Stimulated activated CD4-positive, alpha-beta T cell treated with anti-CD3 and anti-CD28 coated beads, Interleukin-15, amount 100 ng/mL, for 24 hours (primary cell): ENCODE results near the gene NDUFB4.

Experiments
- DNase-seq: peaks from one replicate; pipeline ENCODE4 v3.0.0-alpha.2; 2020

The NDUFB4 gene

DNA sequence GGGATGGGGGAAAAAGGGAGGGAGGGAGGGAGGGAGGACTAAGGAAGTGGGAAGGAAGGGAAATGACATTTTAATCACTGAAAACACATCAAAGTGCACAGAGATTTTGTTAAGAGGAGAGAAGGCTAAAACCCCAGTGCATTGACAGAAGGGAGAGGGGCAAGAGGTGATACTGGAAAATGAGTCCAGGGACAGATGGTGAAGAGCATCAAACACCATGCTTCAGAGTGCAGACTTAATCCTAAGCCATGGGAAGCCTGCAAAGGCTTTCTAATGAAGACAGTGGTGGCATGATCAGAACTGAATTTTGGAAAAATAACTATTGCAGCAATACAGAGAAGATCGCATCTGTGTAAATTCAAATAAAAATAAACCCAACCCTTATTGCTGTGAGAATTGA, 44.1 kb downstream of the NDUFB4 start:
- no peak for DNase-seq

DNA sequence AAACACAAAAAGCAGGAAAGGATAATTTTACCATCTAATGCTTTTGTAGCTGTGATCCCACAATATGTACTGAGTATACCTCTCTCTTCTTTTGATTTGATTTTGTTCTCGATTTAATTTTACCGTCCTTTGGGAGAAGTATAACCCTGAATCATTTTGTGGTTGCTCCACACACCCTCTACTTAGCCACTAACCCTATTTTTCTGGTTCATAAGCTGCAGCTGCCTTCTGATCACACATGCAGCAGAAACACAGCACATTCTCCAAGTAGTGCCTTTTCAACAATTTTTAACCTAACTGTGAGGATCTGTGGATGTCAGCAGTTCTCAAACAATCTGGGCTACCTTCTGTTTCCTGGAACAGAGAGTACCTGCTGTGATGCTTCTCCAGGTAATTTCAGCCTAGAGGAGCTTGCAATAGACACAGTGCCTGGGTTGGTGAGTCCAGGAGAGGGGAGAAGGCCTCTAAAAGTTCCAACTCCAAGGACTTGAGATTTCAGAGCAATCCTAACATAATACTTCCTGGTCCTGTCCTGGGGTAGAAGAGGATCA, 45.6 kb downstream of the NDUFB4 start:
- DNase-seq: no peak

DNA sequence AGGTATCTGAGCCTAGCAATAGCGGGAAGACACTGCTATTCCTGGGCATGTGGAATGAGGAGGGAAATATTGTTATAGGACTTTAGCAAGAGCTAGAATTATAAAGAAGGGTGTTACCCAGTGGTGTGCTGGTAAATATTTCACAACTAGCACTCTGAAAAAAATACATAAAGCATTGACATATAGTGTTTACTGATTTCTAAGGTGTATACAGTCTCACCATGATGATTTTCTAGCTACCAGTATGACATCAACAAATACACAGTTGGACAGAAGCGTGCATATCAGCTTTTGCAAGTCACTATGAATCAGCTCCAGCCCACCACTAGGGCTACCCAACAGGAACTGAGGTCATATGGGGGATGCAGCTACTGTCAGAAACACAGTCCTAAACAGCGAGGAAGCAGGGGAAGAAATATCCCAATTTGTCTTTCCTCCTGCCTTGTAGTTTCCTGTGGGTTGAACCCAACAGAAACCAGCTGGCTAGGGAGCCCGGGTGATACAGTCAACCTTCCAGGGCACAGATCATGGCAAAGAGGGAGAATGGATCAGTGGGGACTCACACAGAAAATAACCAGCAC, 46.3 kb downstream of the NDUFB4 start:
- no peak for DNase-seq

DNA sequence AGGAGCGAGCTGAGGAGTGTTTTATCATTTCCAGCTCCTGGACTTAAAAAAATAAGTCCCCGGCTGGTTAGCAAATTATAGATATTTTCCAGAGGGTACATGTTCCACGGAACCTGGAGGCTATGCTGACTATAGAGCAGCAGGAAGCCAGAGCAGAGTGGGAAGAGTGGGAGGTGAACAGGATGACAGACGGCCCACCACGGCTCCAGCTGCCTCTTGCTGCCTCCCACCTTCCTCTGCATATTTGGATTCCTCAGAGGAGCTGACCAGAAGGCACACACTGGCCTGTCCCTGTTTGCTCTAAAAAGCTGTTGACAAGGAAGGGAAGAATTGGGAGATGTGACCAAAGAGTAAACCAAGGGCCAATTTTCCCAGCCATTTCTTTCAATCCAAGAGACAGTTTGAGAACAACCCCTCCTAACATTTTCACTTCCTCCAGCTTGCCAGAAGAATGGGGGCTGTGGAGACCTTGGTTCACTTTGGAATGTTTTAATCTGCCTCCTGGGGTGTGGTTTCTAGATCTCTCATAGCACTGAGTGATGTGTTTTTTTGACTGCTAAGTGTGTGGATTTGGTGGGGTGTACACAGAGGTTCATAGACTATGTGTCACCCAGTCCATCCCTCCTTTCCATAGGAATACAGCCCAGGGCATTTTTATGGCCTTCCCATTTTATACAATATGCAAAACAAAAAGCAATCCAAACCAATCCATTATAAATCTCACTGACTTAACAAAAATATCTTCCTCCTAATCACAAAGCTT, 49.1 kb downstream of the NDUFB4 start:
- DNase-seq: no peak

DNA sequence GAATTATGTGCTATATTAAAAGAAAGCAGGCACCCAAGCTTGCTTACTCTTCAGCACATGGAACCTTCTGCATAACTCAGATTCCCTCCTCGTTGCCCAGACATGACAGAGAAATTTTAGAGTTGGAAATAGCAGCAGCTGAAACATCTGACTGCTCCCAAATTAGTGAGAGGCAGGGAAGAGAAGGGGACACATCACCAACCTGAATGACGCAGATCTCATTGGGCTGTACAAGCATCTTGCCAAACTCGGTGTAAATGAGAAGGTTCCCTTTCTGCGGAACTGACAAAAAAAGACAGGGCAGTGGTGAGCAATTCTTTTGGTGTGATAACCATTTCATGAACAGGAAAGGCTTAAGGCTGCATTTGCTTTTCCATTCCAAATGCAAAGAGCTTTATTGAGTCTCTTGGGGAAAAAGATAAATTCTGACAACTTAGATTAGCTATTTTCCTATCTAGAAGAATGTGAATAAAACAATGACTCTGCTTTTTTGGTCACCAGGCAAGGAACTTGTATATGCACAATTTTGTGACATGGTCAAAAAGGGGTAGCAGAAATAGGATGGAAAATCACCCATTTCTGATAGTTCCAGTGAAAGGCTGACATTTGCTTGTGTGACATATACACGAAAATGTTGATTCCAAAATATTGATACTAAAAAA, 50.8 kb downstream of the NDUFB4 start:
- no peak for DNase-seq

DNA sequence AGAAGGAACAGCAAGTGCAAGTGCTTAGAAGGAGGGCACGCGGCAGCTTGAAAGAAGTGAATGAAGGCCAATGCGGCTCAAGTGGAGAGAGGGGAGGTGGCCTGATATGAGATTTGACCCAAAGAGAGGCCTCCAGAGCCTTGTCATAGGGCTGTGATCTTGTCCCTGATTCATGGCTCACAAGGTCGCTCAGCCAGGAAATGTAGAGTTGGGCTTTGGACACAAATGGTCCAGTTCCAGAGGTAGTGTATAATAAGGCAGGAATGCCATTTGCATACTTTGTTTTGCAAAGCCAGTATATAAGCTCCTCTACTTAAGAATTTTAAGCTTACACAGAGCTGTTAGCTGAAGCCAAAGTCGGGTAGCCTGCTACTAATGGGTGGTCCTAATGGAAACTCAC, 52.2 kb downstream of the NDUFB4 start:
- no peak for DNase-seq

DNA sequence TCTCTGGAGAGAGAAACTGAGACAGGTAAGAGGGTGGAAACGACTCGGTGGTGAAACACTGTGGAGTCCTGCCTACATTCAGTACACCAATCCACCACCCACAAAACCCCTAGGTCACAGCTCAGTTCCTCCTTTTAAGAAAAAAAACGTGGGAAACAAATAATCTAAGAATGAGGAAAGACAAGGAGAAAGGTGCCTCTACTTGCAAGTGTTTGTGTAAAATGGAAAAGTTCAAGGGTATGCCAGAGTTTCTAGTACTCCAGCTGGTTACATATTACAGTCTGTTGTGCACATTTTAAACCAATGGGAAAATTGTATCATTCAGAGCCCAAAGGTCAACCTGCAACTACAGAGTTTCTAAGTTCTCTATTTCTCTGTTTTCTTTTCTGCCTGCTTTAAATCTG, 53.7 kb downstream of the NDUFB4 start:
- no peak for DNase-seq

DNA sequence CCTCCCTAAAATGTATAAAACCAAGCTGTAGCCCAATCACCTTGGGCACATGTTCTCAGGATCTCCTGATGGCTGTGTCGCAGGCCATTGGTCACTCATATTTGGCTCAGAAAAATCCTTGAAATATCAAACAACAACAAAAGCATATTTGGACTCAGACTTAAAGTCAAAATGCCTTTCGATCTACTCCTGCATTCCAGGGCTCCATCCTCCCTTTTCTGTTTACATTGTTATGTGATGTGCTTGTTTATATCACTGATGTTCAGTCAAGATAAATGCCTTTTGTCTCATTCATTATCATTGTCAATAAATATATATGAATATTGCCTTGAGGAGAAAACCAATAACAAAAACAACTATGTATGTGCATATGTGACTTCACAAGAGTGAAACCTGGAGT, 54.2 kb downstream of the NDUFB4 start:
- no peak for DNase-seq
